ENCODE results near the gene SNRPB2. TPM values are rescaled to one million over a fixed set of nuclear protein-coding genes. Genes with fewer than 3 reads are reported as not detected.

Gene SNRPB2
- total RNA-seq, 4 donors from 2014 or later, result 8.2 to 59.5 (median 36.4) TPM

DNA sequence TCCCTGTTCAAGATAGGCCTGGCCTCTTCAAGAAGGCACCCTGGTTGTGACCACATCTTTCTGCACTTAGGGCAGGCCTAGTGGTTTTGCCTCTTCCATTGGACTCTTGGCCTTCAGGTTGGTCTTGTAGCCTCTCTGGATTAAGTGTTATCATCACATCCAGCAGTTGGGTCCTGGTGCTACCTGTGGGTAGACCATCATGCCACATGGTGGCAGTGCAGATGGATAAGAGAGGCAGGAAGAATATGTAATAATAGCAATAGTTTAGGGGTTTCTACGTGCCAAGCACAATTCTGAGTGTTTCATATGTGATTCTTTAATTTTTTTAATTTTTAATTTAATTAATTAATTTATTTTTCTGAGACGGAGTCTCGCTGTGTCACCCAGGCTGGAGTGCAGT is 28.5 kb upstream of the SNRPB2 start:
- H3K4me3 ChIP-seq, result no peak overlapping the region
- no peak for TF ChIP-seq POLR2A (IDR thresholded peaks at IDR 0.05)
- TF ChIP-seq, protein P1, sequence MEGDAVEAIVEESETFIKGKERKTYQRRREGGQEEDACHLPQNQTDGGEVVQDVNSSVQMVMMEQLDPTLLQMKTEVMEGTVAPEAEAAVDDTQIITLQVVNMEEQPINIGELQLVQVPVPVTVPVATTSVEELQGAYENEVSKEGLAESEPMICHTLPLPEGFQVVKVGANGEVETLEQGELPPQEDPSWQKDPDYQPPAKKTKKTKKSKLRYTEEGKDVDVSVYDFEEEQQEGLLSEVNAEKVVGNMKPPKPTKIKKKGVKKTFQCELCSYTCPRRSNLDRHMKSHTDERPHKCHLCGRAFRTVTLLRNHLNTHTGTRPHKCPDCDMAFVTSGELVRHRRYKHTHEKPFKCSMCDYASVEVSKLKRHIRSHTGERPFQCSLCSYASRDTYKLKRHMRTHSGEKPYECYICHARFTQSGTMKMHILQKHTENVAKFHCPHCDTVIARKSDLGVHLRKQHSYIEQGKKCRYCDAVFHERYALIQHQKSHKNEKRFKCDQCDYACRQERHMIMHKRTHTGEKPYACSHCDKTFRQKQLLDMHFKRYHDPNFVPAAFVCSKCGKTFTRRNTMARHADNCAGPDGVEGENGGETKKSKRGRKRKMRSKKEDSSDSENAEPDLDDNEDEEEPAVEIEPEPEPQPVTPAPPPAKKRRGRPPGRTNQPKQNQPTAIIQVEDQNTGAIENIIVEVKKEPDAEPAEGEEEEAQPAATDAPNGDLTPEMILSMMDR (IDR thresholded peaks at IDR 0.05), result no peak
- H3K27me3 ChIP-seq, result no peaks in the 10 kb centered on the region
- no peak for DNase-seq
- H3K9me3 ChIP-seq, result no peaks in the 10 kb centered on the region
- intact Hi-C loops (cut with DNase I; ENCODE audit: low total_unique reads), result no loop called here
- no peaks in the 10 kb centered on the region for H3K4me1 ChIP-seq
- no peaks in the 10 kb centered on the region for H3K36me3 ChIP-seq
- no peak overlapping the region for H3K27ac ChIP-seq

DNA sequence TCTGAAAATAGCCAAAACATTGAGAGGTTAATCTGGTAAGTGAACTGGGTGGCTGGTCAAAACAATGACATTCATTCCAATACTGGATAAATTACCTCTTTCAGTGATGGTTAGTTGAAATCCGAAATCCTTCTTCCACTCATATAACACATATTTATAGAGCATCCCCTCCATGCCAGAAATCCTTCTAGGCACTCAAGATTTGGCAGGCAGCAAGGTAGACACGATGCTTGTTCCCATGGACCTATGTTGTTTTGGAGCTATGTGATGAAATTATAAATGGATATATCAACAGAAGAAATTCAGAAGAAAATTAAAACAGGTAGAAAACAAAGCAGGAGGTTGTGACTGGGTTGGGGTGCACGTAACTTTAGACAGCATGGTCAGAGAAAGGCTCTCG is 26.3 kb upstream of the SNRPB2 start:
- intact Hi-C loops (cut with DNase I; ENCODE audit: low total_unique reads), result no loop called here
- Histone ChIP-seq H3K27ac (no peak overlapping the region), H3K9me3 (no peaks in the 10 kb centered on the region), H3K36me3 (no peaks in the 10 kb centered on the region), H3K27me3 (no peaks in the 10 kb centered on the region), H3K4me3 (no peak overlapping the region), H3K4me1 (no peaks in the 10 kb centered on the region)
- TF ChIP-seq, protein P1 (IDR thresholded peaks at IDR 0.05), result no peak
- no peak for TF ChIP-seq POLR2A (IDR thresholded peaks at IDR 0.05)
- DNase-seq, result no peak

DNA sequence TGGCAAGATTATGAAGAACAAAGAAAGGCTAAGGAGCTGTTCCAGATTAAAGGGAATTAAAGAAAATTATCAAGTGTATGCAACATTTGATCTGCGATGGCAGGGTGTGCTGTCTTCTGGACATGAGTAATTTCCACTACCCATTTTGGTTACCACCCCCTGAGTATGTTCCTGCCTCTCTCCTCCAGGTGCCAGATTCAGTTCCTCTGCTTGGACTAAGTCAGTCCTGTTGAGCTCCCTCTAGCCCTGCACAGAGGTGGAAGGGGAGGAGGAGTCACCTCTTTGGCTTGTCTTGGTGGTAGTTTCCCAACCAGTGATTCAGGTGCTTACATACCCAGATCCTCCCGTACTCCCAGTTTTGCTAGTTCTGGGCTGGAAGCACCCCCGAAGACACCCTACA is 22.2 kb upstream of the SNRPB2 start:
- DNase-seq, result no peak
- Histone ChIP-seq H3K27ac (no peak overlapping the region), H3K27me3 (no peaks in the 10 kb centered on the region), H3K4me3 (no peak overlapping the region), H3K36me3 (no peaks in the 10 kb centered on the region), H3K9me3 (no peaks in the 10 kb centered on the region), H3K4me1 (no peaks in the 10 kb centered on the region)
- no peak for TF ChIP-seq POLR2A (IDR thresholded peaks at IDR 0.05)
- TF ChIP-seq, protein P1 (IDR thresholded peaks at IDR 0.05), result no peak
- intact Hi-C loops (cut with DNase I; ENCODE audit: low total_unique reads), result no loop called here

DNA sequence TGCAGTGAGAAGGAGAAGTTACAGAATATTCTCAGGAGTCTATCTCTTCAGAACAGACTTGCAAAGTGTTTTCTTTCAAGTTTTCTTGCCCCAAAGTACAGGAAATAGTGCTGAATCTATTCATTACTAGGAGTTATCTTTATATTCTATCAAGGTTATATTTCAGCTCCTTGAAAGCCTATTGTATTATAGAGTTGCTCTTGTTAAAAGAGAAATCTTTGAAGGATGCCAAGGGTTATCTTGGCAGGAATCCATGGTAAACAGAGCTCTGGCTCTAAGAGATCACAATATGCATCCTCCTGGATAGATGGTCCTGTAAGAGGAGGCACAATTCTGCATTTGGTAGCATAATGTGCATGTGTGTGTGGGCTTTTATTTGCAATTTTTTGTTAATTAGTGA is 21.2 kb upstream of the SNRPB2 start:
- H3K27me3 ChIP-seq, result no peaks in the 10 kb centered on the region
- no peak overlapping the region for H3K27ac ChIP-seq
- intact Hi-C loops (cut with DNase I; ENCODE audit: low total_unique reads), result no loop called here

DNA sequence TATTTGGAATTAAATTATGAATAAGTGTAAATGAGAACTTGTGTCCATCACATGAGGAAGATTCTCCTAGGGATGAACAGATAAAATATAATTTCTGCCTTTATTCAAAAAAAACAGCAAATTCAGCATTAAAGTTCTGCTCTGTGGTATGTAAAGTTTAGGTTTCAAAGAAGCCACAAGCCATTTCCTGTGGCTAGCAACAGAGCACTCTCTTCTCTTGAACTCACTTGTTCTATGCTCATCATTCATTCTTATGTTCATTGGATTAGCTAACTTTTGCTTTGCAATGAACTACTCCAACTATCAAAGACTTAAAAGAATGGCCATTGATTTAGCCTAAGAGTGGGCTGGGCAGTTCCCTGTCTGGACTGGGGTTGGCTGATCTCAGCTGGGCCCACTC is 20.8 kb upstream of the SNRPB2 start:
- H3K9me3 ChIP-seq, result no peaks in the 10 kb centered on the region
- no peak overlapping the region for H3K27ac ChIP-seq
- no peak overlapping the region for H3K4me3 ChIP-seq
- DNase-seq, result no peak
- H3K27me3 ChIP-seq, result no peaks in the 10 kb centered on the region
- H3K36me3 ChIP-seq, result no peaks in the 10 kb centered on the region
- H3K4me1 ChIP-seq, result no peaks in the 10 kb centered on the region
- intact Hi-C loops (cut with DNase I; ENCODE audit: low total_unique reads), result no loop called here
- TF ChIP-seq, protein P1 (IDR thresholded peaks at IDR 0.05), result no peak
- no peak for TF ChIP-seq POLR2A (IDR thresholded peaks at IDR 0.05)

More for the DNA sequence above, 21.2 kb upstream of the SNRPB2 start:
- TF ChIP-seq POLR2A (IDR thresholded peaks at IDR 0.05), result no peak
- TF ChIP-seq, protein P1 (IDR thresholded peaks at IDR 0.05), result no peak
- H3K9me3 ChIP-seq, result no peaks in the 10 kb centered on the region
- no peak overlapping the region for H3K4me3 ChIP-seq
- no peak for DNase-seq
- no peaks in the 10 kb centered on the region for H3K36me3 ChIP-seq
- no peaks in the 10 kb centered on the region for H3K4me1 ChIP-seq
